ENCODE data around the gene RPS6KB1. TPM values are rescaled to one million over a fixed set of nuclear protein-coding genes. Genes with fewer than 3 reads are reported as not detected.
"Not testable (repeated sequence)": the region's sequence is repeated elsewhere in the genome, so short reads cannot be mapped to it uniquely, and the experiment has no call there.

The RPS6KB1 gene
- total RNA-seq, 1 donor from 2014 or later = 9.3 TPM

GRCh38 chr17:59903455-59903854 lies 10.5 kb downstream of the RPS6KB1 start:
- intact Hi-C loops (cut with DNase I) = no loop called here
- no peak overlapping the region for H3K27ac ChIP-seq
- no peaks in the 10 kb centered on the region for H3K27me3 ChIP-seq
- no peak for DNase-seq (ENCODE audit: low spot score in 2 of 2)
- H3K4me3 ChIP-seq = no peak overlapping the region
- H3K36me3 ChIP-seq = no peaks in the 10 kb centered on the region
- no peaks in the 10 kb centered on the region for H3K4me1 ChIP-seq
- no peaks in the 10 kb centered on the region for H3K9me3 ChIP-seq
- TF ChIP-seq CTCF (IDR thresholded peaks at IDR 0.05) = no peak

GRCh38 chr17:59907467-59907866 lies 14.5 kb downstream of the RPS6KB1 start:
- no peak overlapping the region for H3K27ac ChIP-seq

GRCh38 chr17:59914274-59914854 lies 21.4 kb downstream of the RPS6KB1 start:
- Histone ChIP-seq H3K4me3 (no peak overlapping the region), H3K27me3 (no peaks in the 10 kb centered on the region), H3K4me1 (no peaks in the 10 kb centered on the region), H3K9me3 (no peaks in the 10 kb centered on the region), H3K27ac (no peak overlapping the region), H3K36me3 (peaks cover 46 to 47% of the 10 kb centered on the region in 2 donors)
- TF ChIP-seq CTCF (IDR thresholded peaks at IDR 0.05) = peak; percentile 30 to 67 (median 57)
- DNase-seq (ENCODE audit: low spot score in 2 of 2) = no peak
- intact Hi-C loops (cut with DNase I) = no loop called here

More at GRCh38 chr17:59907467-59907866, 14.5 kb downstream of the RPS6KB1 start:
- DNase-seq (ENCODE audit: low spot score in 2 of 2) = no peak
- H3K36me3 ChIP-seq = peaks cover 4 to 11% of the 10 kb centered on the region in 2 donors
- intact Hi-C loops (cut with DNase I) = no loop called here
- no peaks in the 10 kb centered on the region for H3K27me3 ChIP-seq
- no peaks in the 10 kb centered on the region for H3K4me1 ChIP-seq
- no peak overlapping the region for H3K4me3 ChIP-seq
- no peak for TF ChIP-seq CTCF (IDR thresholded peaks at IDR 0.05)
- no peaks in the 10 kb centered on the region for H3K9me3 ChIP-seq

- DNase-seq (ENCODE audit: low spot score in 2 of 2) = no peak
- H3K36me3 ChIP-seq = peaks cover 58 to 63% of the 10 kb centered on the region in 2 donors
- no peak overlapping the region for H3K27ac ChIP-seq
- H3K9me3 ChIP-seq = no peaks in the 10 kb centered on the region
- H3K4me1 ChIP-seq = no peaks in the 10 kb centered on the region
- intact Hi-C loops (cut with DNase I) = loop anchor here (5.0 kb wide), 1 partner anchor 121 kb away; no protein-coding TSS in a partner anchor
- no peak for TF ChIP-seq CTCF (IDR thresholded peaks at IDR 0.05)
- H3K27me3 ChIP-seq = no peaks in the 10 kb centered on the region
- no peak overlapping the region for H3K4me3 ChIP-seq
Measured at GRCh38 chr17:59916446-59916845, 23.5 kb downstream of the RPS6KB1 start.

- H3K4me1 ChIP-seq; H3K27me3 ChIP-seq; H3K4me3 ChIP-seq; H3K9me3 ChIP-seq; H3K27ac ChIP-seq; DNase-seq (ENCODE audit: low spot score in 2 of 2); intact Hi-C loops (cut with DNase I): not testable (repeated sequence)
- H3K36me3 ChIP-seq = peaks cover 66 to 93% of the 10 kb centered on the region in 2 donors
Measured at GRCh38 chr17:59920637-59921036, 27.7 kb downstream of the RPS6KB1 start.

- H3K27me3 ChIP-seq; H3K27ac ChIP-seq; H3K4me3 ChIP-seq; intact Hi-C loops (cut with DNase I); H3K9me3 ChIP-seq; H3K4me1 ChIP-seq; DNase-seq (ENCODE audit: low spot score in 2 of 2): not testable (repeated sequence)
- peaks cover 68 to 92% of the 10 kb centered on the region in 2 donors for H3K36me3 ChIP-seq
Measured at GRCh38 chr17:59930121-59930520, 37.2 kb downstream of the RPS6KB1 start.

GRCh38 chr17:59930768-59931167 lies 37.8 kb downstream of the RPS6KB1 start:
- H3K27me3 ChIP-seq; H3K4me1 ChIP-seq; H3K9me3 ChIP-seq; H3K27ac ChIP-seq; H3K4me3 ChIP-seq; intact Hi-C loops (cut with DNase I); DNase-seq (ENCODE audit: low spot score in 2 of 2): not testable (repeated sequence)
- peaks cover 73 to 93% of the 10 kb centered on the region in 2 donors for H3K36me3 ChIP-seq

- intact Hi-C loops (cut with DNase I); H3K4me1 ChIP-seq; H3K9me3 ChIP-seq; DNase-seq (ENCODE audit: low spot score in 2 of 2); H3K27me3 ChIP-seq; H3K27ac ChIP-seq; H3K4me3 ChIP-seq: not testable (repeated sequence)
- peaks cover 60 to 96% of the 10 kb centered on the region in 2 donors for H3K36me3 ChIP-seq
Measured at GRCh38 chr17:59933317-59933716, 40.4 kb downstream of the RPS6KB1 start.

- intact Hi-C loops (cut with DNase I); H3K27me3 ChIP-seq; H3K4me3 ChIP-seq; DNase-seq (ENCODE audit: low spot score in 2 of 2); H3K9me3 ChIP-seq; H3K4me1 ChIP-seq; H3K27ac ChIP-seq: not testable (repeated sequence)
- H3K36me3 ChIP-seq = peaks cover 50 to 86% of the 10 kb centered on the region in 2 donors
Measured at GRCh38 chr17:59940697-59941096, 47.8 kb downstream of the RPS6KB1 start.
